A549 (cell line): ENCODE results near the gene HOXC13.

Experiments
- BHLHE40 ChIP-seq: IDR thresholded peaks from 2 replicates; pipeline ENCODE4 v1.6.1; 2012; ENCODE audit warnings: low read depth, low read length, inconsistent platforms
- CEBPB ChIP-seq, 2 experiments: fragments of >200 bp in 1 of 2; sonication (Bioruptor Twin) in 1 of 2; formaldehyde crosslinking in 1 of 2; IDR thresholded peaks; 2 replicates each; pipeline ENCODE4 v1.6.1; 2012 to 2016
- CTCF ChIP-seq: fragments of >200 bp; sonication (Bioruptor Twin); formaldehyde crosslinking; IDR thresholded peaks from 3 replicates; pipeline ENCODE4 v1.5.1; 2016
- EHF ChIP-seq: fragments of 250-450 bp; sonication (Bioruptor Pico); IDR thresholded peaks from 2 replicates; pipeline ENCODE4 v1.5.0; 2020; ENCODE audit warnings: mild to moderate bottlenecking
- EP300 ChIP-seq, 2 experiments: fragments of >200 bp; sonication (Bioruptor Twin); formaldehyde crosslinking; IDR thresholded peaks; 2 replicates in 1 of 2; 3 replicates in 1 of 2; pipeline ENCODE4 v1.6.1; 2016 to 2017
- JUN ChIP-seq, 2 experiments: fragments of >200 bp; sonication (Bioruptor Twin); formaldehyde crosslinking; IDR thresholded peaks; 2 replicates in 1 of 2; 3 replicates in 1 of 2; pipeline ENCODE4 v1.6.1; 2016 to 2017
- SMC3 ChIP-seq: fragments of >200 bp; sonication (Bioruptor Twin); formaldehyde crosslinking; IDR thresholded peaks from 3 replicates; pipeline ENCODE4 v1.6.1; 2018; ENCODE audit warnings: inconsistent platforms
- TF ChIP-seq, protein P1 (sequence below): fragments of 150-350 bp; IDR thresholded peaks from 2 replicates; pipeline ENCODE4 v1.6.1; 2014; ENCODE audit warnings: low read depth, mild to moderate bottlenecking, low read length

GRCh38 chr12:53990311-53991076, 51.9 kb downstream of the HOXC13 start:
- no peak for TF ChIP-seq CTCF
- TF ChIP-seq CEBPB (IDR thresholded peaks at IDR 0.05), result no peak
- TF ChIP-seq, protein P1, sequence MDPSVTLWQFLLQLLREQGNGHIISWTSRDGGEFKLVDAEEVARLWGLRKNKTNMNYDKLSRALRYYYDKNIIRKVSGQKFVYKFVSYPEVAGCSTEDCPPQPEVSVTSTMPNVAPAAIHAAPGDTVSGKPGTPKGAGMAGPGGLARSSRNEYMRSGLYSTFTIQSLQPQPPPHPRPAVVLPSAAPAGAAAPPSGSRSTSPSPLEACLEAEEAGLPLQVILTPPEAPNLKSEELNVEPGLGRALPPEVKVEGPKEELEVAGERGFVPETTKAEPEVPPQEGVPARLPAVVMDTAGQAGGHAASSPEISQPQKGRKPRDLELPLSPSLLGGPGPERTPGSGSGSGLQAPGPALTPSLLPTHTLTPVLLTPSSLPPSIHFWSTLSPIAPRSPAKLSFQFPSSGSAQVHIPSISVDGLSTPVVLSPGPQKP, result no peak
- no peak for TF ChIP-seq JUN (IDR thresholded peaks at IDR 0.05)
- no peak for TF ChIP-seq BHLHE40
- no peak for TF ChIP-seq EHF (CRISPR knock-in tag)
- no peak for TF ChIP-seq SMC3
- no peak for TF ChIP-seq EP300 (IDR thresholded peaks at IDR 0.05)
